ENCODE data around the gene ZNF418.
A peak's percentile ranks its signal among the peaks of the same experiment; 100 is the strongest.

ZNF418 gene

GRCh38 chr19:57934820-57935665 lies at the start of gene ZNF418:
Gene ZNF418, minus strand, starts transcription at chr19:57935402. Its CDS starts 1,580 bp downstream, at chr19:57933822.
- peak in 57 of 58 donors; percentile 8 to 86 (median 68) for DNase-seq

- no peak for DNase-seq
These were observed 43.5 kb upstream of the ZNF418 start for GRCh38 chr19:57978586-57979289.

- no peak for DNase-seq
These were observed 39.2 kb upstream of the ZNF418 start, which contains the start of gene C19orf18 for GRCh38 chr19:57974434-57974833. Gene C19orf18, minus strand, starts transcription at chr19:57974534. Its CDS starts 102 bp downstream, at chr19:57974432.

GRCh38 chr19:57964761-57965160 lies 29.6 kb upstream of the ZNF418 start:
- DNase-seq, result no peak

- DNase-seq, result no peak
These were observed 26.6 kb upstream of the ZNF418 start for GRCh38 chr19:57961785-57962184.

GRCh38 chr19:57954996-57955395 lies 19.8 kb upstream of the ZNF418 start:
- no peak for DNase-seq

GRCh38 chr19:57949702-57950101 lies 14.5 kb upstream of the ZNF418 start:
- no peak for DNase-seq

GRCh38 chr19:57949296-57949695 lies 14.1 kb upstream of the ZNF418 start:
- DNase-seq, result no peak

- peak; percentile 59 to 97 (median 92) for DNase-seq
These were observed 12.4 kb upstream of the ZNF418 start, which contains the start of gene ZNF256 for GRCh38 chr19:57947419-57948134. Gene ZNF256, minus strand, starts transcription at chr19:57947706. Its CDS starts 232 bp downstream, at chr19:57947474.

GRCh38 chr19:57947088-57947418 lies 11.9 kb upstream of the ZNF418 start:
- DNase-seq, result no peak

GRCh38 chr19:57946316-57946715 lies 11.1 kb upstream of the ZNF418 start:
- no peak for DNase-seq

GRCh38 chr19:57941593-57941992 lies 6.4 kb upstream of the ZNF418 start:
- DNase-seq, result no peak

- DNase-seq, result peak in 9 of 58 donors; percentile 3 to 53 (median 13)
These were observed 529 bp upstream of the ZNF418 start for GRCh38 chr19:57935731-57936130.

- no peak for DNase-seq
These were observed 7.6 kb downstream of the ZNF418 start for GRCh38 chr19:57927587-57927986.

GRCh38 chr19:57916168-57916995 lies 18.8 kb downstream of the ZNF418 start, which contains the start of gene ZNF417:
Gene ZNF417, minus strand, starts transcription at chr19:57916592. Its CDS starts 181 bp downstream, at chr19:57916411.
- peak; percentile 34 to 93 (median 81) for DNase-seq

- no peak for DNase-seq
These were observed 20.7 kb downstream of the ZNF418 start for GRCh38 chr19:57914531-57914930.

- DNase-seq, result no peak
These were observed 27.8 kb downstream of the ZNF418 start for GRCh38 chr19:57907394-57907793.

- DNase-seq, result no peak
These were observed 29.9 kb downstream of the ZNF418 start for GRCh38 chr19:57905258-57905657.

GRCh38 chr19:57903618-57904184 lies 31.5 kb downstream of the ZNF418 start:
- DNase-seq, result no peak

GRCh38 chr19:57900311-57900710 lies 34.9 kb downstream of the ZNF418 start:
- no peak for DNase-seq
